Tibial nerve (tissue), 4 donors: ENCODE results near the gene KRT6B. TPM values are rescaled to one million over a fixed set of nuclear protein-coding genes. Genes with fewer than 3 reads are reported as not detected.

Source experiments
- DNase-seq, 2 donors: peaks; one replicate each; pipeline ENCODE4 v3.0.0-alpha.2; 2019; ENCODE audit warnings: low spot score in 2 of 2
- H3K27ac ChIP-seq, 4 donors: fragments of 200-600 bp; sonication (generic) in 3 of 4; one replicate each; pipeline ENCODE4 v1.5.1; 2017 to 2019; ENCODE audit warnings: mild to moderate bottlenecking in 1 of 4
- H3K27me3 ChIP-seq, 2 donors: fragments of 200-600 bp; sonication (generic) in 1 of 2; one replicate each; pipeline versions ENCODE4 v1.5.1 to v1.6.0; 2017 to 2019
- H3K36me3 ChIP-seq, 3 donors: fragments of 200-600 bp; sonication (generic); one replicate each; pipeline ENCODE4 v1.5.1; 2018 to 2019
- H3K4me1 ChIP-seq, 4 donors: fragments of 200-600 bp; sonication (generic) in 3 of 4; one replicate each; pipeline ENCODE4 v1.5.1; 2017 to 2019
- H3K4me3 ChIP-seq, 4 donors: fragments of 200-600 bp; sonication (generic) in 3 of 4; one replicate each; pipeline ENCODE4 v1.5.1; 2017 to 2019; ENCODE audit warnings: mild to moderate bottlenecking in 1 of 4, moderate library complexity in 1 of 4
- H3K9me3 ChIP-seq, 4 donors: fragments of 200-600 bp; sonication (generic) in 3 of 4; one replicate each; pipeline ENCODE4 v1.5.1; 2017 to 2019
- EP300 ChIP-seq, 2 donors: sonication (generic); formaldehyde crosslinking; IDR thresholded peaks; one replicate each; pipeline ENCODE4 v1.6.1; 2017; ENCODE audit warnings: antibody characterized with exemption in 2 of 2, mild to moderate bottlenecking in 1 of 2
- POLR2A ChIP-seq, 2 donors: fragments of 450-650 bp; IDR thresholded peaks; one replicate each; pipeline ENCODE4 v1.6.1; 2017; ENCODE audit warnings: antibody characterized with exemption in 2 of 2, mild to moderate bottlenecking in 2 of 2, moderate library complexity in 2 of 2
- WGBS, 2 donors: methylation state at CpG; one replicate each; pipeline ENCODE4 v1.1.5; 2018; 5-methylcytosine and 5-hydroxymethylcytosine counted together
- total RNA-seq, 4 donors: library from RNA; depleted of rRNA; stranded (reverse); fragments of >200 nt; gene quantifications; one replicate each; pipeline ENCODE4 v1.1.0, GENCODE V29; 2016
- TF ChIP-seq, protein P1 (sequence below), 5 experiments: fragments of 200-600 bp in 3 of 5; fragments of 450-650 bp in 2 of 5; sonication (generic) in 3 of 5; IDR thresholded peaks; one replicate each; pipeline ENCODE4 v1.5.1; 2016 to 2019; ENCODE audit warnings: antibody characterized with exemption in 5 of 5, mild to moderate bottlenecking in 3 of 5, moderate library complexity in 2 of 5

Gene KRT6B
- total RNA-seq, 4 donors from 2014 or later = not detected

DNA sequence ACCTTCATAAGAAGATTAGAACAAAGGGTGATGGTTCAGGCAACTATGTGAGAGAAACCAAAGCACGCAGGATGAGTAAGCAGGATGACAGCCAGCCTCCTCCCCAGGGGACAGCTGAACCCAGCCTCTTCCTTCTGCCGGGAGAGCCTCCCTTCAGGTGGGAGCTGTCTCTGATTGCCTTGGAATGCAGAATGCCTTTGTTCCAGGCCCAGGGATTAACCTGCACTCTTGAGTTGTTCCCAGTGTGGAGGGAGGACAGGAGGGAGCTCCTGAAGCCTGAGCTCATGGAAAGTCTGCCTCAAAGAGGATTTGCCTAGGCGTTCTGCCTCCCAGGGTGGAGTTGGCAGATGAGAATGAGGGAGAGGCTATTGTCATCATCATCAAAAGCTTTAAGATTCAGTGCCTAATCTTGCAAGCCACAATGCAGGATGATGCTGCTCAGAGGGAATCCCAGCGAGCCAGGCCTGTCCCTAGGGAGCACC, 44.7 kb upstream of the KRT6B start:
- no peaks in the 10 kb centered on the region for H3K36me3 ChIP-seq
- WGBS, 2 donors = 50 to 61% methylated on average over 3 to 4 of the region's 4 CpGs
- H3K4me3 ChIP-seq = no peak overlapping the region
- peak overlapping the region in 3 of 4 donors; percentile 25 to 85 (median 80) for H3K27ac ChIP-seq
- H3K9me3 ChIP-seq = no peaks in the 10 kb centered on the region
- H3K4me1 ChIP-seq = peaks cover 0 to 36% (median 6%) of the 10 kb centered on the region in 4 donors
- no peaks in the 10 kb centered on the region for H3K27me3 ChIP-seq
- TF ChIP-seq EP300 (IDR thresholded peaks at IDR 0.05) = peak in 1 of 2 donors; percentile 48
- TF ChIP-seq, protein P1, sequence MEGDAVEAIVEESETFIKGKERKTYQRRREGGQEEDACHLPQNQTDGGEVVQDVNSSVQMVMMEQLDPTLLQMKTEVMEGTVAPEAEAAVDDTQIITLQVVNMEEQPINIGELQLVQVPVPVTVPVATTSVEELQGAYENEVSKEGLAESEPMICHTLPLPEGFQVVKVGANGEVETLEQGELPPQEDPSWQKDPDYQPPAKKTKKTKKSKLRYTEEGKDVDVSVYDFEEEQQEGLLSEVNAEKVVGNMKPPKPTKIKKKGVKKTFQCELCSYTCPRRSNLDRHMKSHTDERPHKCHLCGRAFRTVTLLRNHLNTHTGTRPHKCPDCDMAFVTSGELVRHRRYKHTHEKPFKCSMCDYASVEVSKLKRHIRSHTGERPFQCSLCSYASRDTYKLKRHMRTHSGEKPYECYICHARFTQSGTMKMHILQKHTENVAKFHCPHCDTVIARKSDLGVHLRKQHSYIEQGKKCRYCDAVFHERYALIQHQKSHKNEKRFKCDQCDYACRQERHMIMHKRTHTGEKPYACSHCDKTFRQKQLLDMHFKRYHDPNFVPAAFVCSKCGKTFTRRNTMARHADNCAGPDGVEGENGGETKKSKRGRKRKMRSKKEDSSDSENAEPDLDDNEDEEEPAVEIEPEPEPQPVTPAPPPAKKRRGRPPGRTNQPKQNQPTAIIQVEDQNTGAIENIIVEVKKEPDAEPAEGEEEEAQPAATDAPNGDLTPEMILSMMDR (IDR thresholded peaks at IDR 0.05) = no peak
- DNase-seq = no peak

DNA sequence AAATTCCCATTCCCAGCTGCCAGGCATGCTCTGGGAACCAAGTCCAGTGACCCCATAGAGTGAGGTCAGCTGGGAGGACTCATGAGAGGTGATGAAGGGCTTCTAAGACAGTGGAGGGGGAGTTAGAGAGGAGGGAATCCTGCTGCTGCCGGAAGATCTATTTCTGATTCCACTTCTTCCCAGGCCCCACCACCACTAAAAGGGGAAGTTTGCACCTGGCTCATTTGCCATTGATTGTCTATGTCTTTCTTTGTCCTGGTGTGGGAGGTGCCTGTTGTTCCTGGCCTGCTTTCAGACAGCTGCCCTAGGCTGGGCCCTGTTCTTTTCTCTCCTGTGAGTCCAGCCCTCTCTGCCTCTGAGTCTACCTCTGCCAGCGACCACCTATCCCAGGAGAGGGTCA, 44.1 kb upstream of the KRT6B start:
- H3K27ac ChIP-seq = peak overlapping the region; percentile 25 to 85 (median 71)
- no peak overlapping the region for H3K4me3 ChIP-seq
- H3K36me3 ChIP-seq = no peaks in the 10 kb centered on the region
- WGBS, 2 donors = 67 to 69% methylated on average over 2 of the region's 2 CpGs
- H3K4me1 ChIP-seq = peaks cover 0 to 36% (median 6%) of the 10 kb centered on the region in 4 donors
- H3K27me3 ChIP-seq = no peaks in the 10 kb centered on the region
- TF ChIP-seq EP300 (IDR thresholded peaks at IDR 0.05) (no peak), POLR2A (IDR thresholded peaks at IDR 0.05) (no peak)
- TF ChIP-seq, protein P1 (IDR thresholded peaks at IDR 0.05) = no peak
- no peak for DNase-seq
- H3K9me3 ChIP-seq = no peaks in the 10 kb centered on the region

DNA sequence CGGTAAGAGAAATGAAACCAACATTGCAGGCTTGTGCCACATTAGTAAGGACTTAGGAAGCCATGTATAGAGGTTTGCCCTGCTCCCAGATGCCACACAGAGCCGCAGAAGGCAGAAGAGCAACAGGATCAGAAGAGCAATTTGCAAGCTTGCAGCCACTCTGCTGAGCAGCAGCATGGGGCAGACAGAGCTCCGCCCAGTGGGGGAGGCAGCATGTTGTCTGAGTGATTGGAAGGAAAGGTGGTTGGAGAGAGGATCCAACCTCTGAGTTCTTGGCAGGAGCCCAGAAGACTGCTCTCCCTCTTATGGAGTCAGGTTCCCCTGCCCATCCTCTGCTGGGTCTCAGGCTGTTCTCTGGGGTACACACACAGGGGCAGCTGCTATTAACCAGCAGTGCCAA, 43.4 kb upstream of the KRT6B start:
- H3K27ac ChIP-seq = peak overlapping the region in 3 of 4 donors; percentile 19 to 85 (median 80)

DNA sequence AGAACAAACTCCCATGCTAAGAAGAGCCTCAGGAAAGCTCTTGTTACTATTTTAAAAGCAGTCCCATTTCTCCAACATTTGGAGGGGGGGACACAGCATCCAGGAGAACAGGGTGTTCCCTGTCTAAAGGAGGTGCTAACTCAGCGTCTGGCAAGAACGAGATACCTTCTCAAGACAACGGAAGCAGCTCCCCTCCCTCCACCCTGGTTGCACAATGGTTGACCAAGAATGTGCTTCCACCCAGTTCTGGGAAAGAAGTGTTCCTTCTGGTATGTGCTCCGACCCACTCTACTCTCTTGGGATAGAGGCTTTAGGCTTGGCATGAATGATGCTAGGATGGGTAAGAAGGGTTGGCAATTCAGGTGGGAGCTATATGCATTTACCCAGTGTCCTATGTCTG, 42.6 kb upstream of the KRT6B start:
- peak; percentile 85 to 93 for TF ChIP-seq EP300 (IDR thresholded peaks at IDR 0.05)
- no peak for TF ChIP-seq POLR2A (IDR thresholded peaks at IDR 0.05)
- TF ChIP-seq, protein P1 (IDR thresholded peaks at IDR 0.05) = no peak
- no peaks in the 10 kb centered on the region for H3K9me3 ChIP-seq
- H3K36me3 ChIP-seq = no peaks in the 10 kb centered on the region
- DNase-seq = peak in 1 of 2 donors; percentile 66
- H3K4me1 ChIP-seq = peaks cover 0 to 36% (median 6%) of the 10 kb centered on the region in 4 donors
- H3K27ac ChIP-seq = peak overlapping the region in 2 of 4 donors; percentile 56 to 85
- H3K4me3 ChIP-seq = no peak overlapping the region
- H3K27me3 ChIP-seq = no peaks in the 10 kb centered on the region
- 29 to 51% methylated on average over 4 of the region's 4 CpGs for WGBS, 2 donors

More for the DNA sequence above, 43.4 kb upstream of the KRT6B start:
- no peak for TF ChIP-seq POLR2A (IDR thresholded peaks at IDR 0.05)
- TF ChIP-seq EP300 (IDR thresholded peaks at IDR 0.05) = no peak
- TF ChIP-seq, protein P1 (IDR thresholded peaks at IDR 0.05) = no peak
- WGBS, 2 donors = 36 to 47% methylated on average over 3 of the region's 3 CpGs
- H3K9me3 ChIP-seq = no peaks in the 10 kb centered on the region
- H3K4me1 ChIP-seq = peaks cover 0 to 36% (median 6%) of the 10 kb centered on the region in 4 donors
- no peaks in the 10 kb centered on the region for H3K36me3 ChIP-seq
- H3K27me3 ChIP-seq = no peaks in the 10 kb centered on the region
- no peak overlapping the region for H3K4me3 ChIP-seq
- DNase-seq = no peak

DNA sequence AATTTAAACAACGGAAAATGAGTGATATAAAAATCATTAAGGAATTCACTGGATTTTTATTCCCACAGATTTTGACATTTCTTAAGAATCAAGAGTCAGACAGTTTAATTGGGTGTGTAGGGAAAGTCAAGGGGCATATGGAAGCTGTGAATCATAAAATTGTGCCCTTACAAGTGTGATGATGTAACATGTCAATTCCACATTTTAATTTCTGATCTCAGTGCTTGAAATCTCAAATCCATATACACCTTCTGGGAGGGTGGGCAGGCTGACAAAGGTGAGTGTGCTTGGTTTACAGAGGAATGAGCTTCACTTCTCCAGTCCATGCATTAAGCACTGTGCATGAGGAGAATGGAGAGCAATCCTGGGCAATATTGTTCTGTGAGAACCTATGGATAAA, 42.2 kb upstream of the KRT6B start:
- peaks cover 0 to 36% (median 6%) of the 10 kb centered on the region in 4 donors for H3K4me1 ChIP-seq
- H3K27ac ChIP-seq = peak overlapping the region in 3 of 4 donors; percentile 15 to 76 (median 56)
- no peaks in the 10 kb centered on the region for H3K36me3 ChIP-seq
- no peaks in the 10 kb centered on the region for H3K9me3 ChIP-seq
- TF ChIP-seq EP300 (IDR thresholded peaks at IDR 0.05) = no peak
- TF ChIP-seq POLR2A (IDR thresholded peaks at IDR 0.05) = no peak
- TF ChIP-seq, protein P1 (IDR thresholded peaks at IDR 0.05) = no peak
- no peak for DNase-seq
- 82 to 83% methylated on average over 1 of the region's 1 CpG for WGBS, 2 donors
- no peak overlapping the region for H3K4me3 ChIP-seq
- no peaks in the 10 kb centered on the region for H3K27me3 ChIP-seq
